ENCODE measurements around the gene ENPP3. TPM values are rescaled to one million over a fixed set of nuclear protein-coding genes. Genes with fewer than 3 reads are reported as not detected.

Gene ENPP3
- polyA plus RNA-seq, 1 donor from 2014 or later: 0.50 TPM

DNA sequence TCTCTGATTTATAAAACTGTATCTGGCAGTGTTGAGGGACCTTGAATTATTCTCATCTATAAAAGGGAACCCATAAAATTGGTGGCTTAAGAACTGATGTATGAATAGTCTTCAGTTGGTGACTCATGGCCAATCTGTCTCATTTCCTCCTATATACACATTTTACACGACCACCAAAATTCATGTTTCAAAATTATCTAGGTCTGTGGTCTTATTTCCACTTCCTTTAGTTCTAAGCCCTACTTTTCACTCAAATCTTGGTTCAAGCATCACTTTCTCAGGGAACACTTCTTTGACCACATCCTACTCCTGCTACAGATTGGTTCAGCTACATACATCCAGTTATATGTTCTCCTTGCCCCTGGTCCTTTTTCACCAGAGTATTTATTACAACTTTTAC is 152.1 kb downstream of the ENPP3 start:
- no peaks in the 10 kb centered on the region for H3F3A ChIP-seq (ENCODE audit: insufficient read depth, low read length, poor library complexity, severe bottlenecking)
- H4K20me1 ChIP-seq (ENCODE audit: insufficient read depth): no peaks in the 10 kb centered on the region
- no peaks in the 10 kb centered on the region for H3K9me3 ChIP-seq (ENCODE audit: low read length)
- H3K9ac ChIP-seq (ENCODE audit: low read length): no peak overlapping the region
- no peaks in the 10 kb centered on the region for H3K27me3 ChIP-seq (ENCODE audit: insufficient read depth, low read depth, low read length)
- H2AFZ ChIP-seq (ENCODE audit: low read depth, low read length): no peak overlapping the region
- no peak overlapping the region for H3K4me2 ChIP-seq (ENCODE audit: low read length)
- no peak for TF ChIP-seq EP300 (conservative IDR thresholded peaks at IDR 0.05; ENCODE audit: poor library complexity, severe bottlenecking)
- H3K27ac ChIP-seq (ENCODE audit: low read length): no peak overlapping the region
- no peak overlapping the region for H3K4me3 ChIP-seq (ENCODE audit: low read length)
- no peaks in the 10 kb centered on the region for H3K9me2 ChIP-seq (ENCODE audit: insufficient read depth, low read length)
- no peaks in the 10 kb centered on the region for H3K36me3 ChIP-seq (ENCODE audit: insufficient read depth, low read length)
- no peaks in the 10 kb centered on the region for H3K79me2 ChIP-seq (replicated peaks; ENCODE audit: insufficient read depth, low read length)

- Histone ChIP-seq H3K4me2 (ENCODE audit: low read length) (no peak overlapping the region), H3K27ac (ENCODE audit: low read length) (no peak overlapping the region), H2AFZ (ENCODE audit: low read depth, low read length) (no peak overlapping the region), H3K79me2 (replicated peaks; ENCODE audit: insufficient read depth, low read length) (no peaks in the 10 kb centered on the region), H3K27me3 (ENCODE audit: insufficient read depth, low read depth, low read length) (no peaks in the 10 kb centered on the region), H3K9me3 (ENCODE audit: low read length) (no peaks in the 10 kb centered on the region), H3K9ac (ENCODE audit: low read length) (no peak overlapping the region), H3K36me3 (ENCODE audit: insufficient read depth, low read length) (no peaks in the 10 kb centered on the region), H3F3A (ENCODE audit: insufficient read depth, low read length, poor library complexity, severe bottlenecking) (no peaks in the 10 kb centered on the region), H3K9me2 (ENCODE audit: insufficient read depth, low read length) (no peaks in the 10 kb centered on the region), H4K20me1 (ENCODE audit: insufficient read depth) (no peaks in the 10 kb centered on the region), H3K4me3 (ENCODE audit: low read length) (no peak overlapping the region)
- TF ChIP-seq RAD21 (conservative IDR thresholded peaks at IDR 0.05): no peak
- no peak for TF ChIP-seq SMC3 (conservative IDR thresholded peaks at IDR 0.05; ENCODE audit: poor library complexity)
- TF ChIP-seq EP300 (conservative IDR thresholded peaks at IDR 0.05; ENCODE audit: poor library complexity, severe bottlenecking): no peak
- TF ChIP-seq POLR2AphosphoS5 (IDR thresholded peaks at IDR 0.05): no peak
- TF ChIP-seq MXI1 (conservative IDR thresholded peaks at IDR 0.05; ENCODE audit: poor library complexity, severe bottlenecking): no peak
- TF ChIP-seq, protein P1, sequence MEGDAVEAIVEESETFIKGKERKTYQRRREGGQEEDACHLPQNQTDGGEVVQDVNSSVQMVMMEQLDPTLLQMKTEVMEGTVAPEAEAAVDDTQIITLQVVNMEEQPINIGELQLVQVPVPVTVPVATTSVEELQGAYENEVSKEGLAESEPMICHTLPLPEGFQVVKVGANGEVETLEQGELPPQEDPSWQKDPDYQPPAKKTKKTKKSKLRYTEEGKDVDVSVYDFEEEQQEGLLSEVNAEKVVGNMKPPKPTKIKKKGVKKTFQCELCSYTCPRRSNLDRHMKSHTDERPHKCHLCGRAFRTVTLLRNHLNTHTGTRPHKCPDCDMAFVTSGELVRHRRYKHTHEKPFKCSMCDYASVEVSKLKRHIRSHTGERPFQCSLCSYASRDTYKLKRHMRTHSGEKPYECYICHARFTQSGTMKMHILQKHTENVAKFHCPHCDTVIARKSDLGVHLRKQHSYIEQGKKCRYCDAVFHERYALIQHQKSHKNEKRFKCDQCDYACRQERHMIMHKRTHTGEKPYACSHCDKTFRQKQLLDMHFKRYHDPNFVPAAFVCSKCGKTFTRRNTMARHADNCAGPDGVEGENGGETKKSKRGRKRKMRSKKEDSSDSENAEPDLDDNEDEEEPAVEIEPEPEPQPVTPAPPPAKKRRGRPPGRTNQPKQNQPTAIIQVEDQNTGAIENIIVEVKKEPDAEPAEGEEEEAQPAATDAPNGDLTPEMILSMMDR (IDR thresholded peaks at IDR 0.05; ENCODE audit: poor library complexity, severe bottlenecking): no peak
- TF ChIP-seq TAF1 (IDR thresholded peaks at IDR 0.05; ENCODE audit: low read depth): no peak
- TF ChIP-seq EZH2 (IDR thresholded peaks at IDR 0.05; ENCODE audit: borderline replicate concordance, insufficient read depth, low read length, poor library complexity, severe bottlenecking): no peak
- TF ChIP-seq, protein P2, sequence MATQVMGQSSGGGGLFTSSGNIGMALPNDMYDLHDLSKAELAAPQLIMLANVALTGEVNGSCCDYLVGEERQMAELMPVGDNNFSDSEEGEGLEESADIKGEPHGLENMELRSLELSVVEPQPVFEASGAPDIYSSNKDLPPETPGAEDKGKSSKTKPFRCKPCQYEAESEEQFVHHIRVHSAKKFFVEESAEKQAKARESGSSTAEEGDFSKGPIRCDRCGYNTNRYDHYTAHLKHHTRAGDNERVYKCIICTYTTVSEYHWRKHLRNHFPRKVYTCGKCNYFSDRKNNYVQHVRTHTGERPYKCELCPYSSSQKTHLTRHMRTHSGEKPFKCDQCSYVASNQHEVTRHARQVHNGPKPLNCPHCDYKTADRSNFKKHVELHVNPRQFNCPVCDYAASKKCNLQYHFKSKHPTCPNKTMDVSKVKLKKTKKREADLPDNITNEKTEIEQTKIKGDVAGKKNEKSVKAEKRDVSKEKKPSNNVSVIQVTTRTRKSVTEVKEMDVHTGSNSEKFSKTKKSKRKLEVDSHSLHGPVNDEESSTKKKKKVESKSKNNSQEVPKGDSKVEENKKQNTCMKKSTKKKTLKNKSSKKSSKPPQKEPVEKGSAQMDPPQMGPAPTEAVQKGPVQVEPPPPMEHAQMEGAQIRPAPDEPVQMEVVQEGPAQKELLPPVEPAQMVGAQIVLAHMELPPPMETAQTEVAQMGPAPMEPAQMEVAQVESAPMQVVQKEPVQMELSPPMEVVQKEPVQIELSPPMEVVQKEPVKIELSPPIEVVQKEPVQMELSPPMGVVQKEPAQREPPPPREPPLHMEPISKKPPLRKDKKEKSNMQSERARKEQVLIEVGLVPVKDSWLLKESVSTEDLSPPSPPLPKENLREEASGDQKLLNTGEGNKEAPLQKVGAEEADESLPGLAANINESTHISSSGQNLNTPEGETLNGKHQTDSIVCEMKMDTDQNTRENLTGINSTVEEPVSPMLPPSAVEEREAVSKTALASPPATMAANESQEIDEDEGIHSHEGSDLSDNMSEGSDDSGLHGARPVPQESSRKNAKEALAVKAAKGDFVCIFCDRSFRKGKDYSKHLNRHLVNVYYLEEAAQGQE (IDR thresholded peaks at IDR 0.05; ENCODE audit: borderline replicate concordance): no peak
Observed at GRCh38 chr6:131791476-131791875, 154.4 kb downstream of the ENPP3 start.

DNA sequence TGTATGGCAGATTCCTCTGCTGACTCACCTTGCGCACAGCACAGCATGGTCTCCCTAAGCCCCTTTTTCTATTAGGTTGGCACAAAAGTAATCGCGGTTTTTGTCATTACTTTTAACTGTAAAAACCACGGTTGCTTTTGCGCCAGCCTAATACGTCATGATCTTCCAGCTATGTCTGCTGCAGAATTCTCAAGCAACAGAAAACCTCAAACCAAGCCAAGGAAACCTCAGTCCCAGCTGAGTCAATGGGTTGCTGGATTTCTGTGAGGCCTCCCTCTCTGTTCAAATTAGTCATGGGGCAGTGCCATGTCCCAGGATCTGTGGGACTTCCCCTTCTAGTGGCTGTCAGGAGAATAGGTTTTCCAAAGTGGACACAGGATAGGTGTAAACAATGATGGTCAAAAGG is 155.0 kb downstream of the ENPP3 start:
- Histone ChIP-seq H3K4me2 (ENCODE audit: low read length) (no peak overlapping the region), H3K27me3 (ENCODE audit: insufficient read depth, low read depth, low read length) (no peaks in the 10 kb centered on the region), H3K36me3 (ENCODE audit: insufficient read depth, low read length) (no peaks in the 10 kb centered on the region), H3K9ac (ENCODE audit: low read length) (no peak overlapping the region), H3K9me2 (ENCODE audit: insufficient read depth, low read length) (no peaks in the 10 kb centered on the region), H3F3A (ENCODE audit: insufficient read depth, low read length, poor library complexity, severe bottlenecking) (no peaks in the 10 kb centered on the region), H3K27ac (ENCODE audit: low read length) (no peak overlapping the region), H3K4me3 (ENCODE audit: low read length) (no peak overlapping the region), H3K9me3 (ENCODE audit: low read length) (no peaks in the 10 kb centered on the region), H4K20me1 (ENCODE audit: insufficient read depth) (no peaks in the 10 kb centered on the region), H3K79me2 (replicated peaks; ENCODE audit: insufficient read depth, low read length) (no peaks in the 10 kb centered on the region), H2AFZ (ENCODE audit: low read depth, low read length) (no peak overlapping the region)
- TF ChIP-seq SMC3 (conservative IDR thresholded peaks at IDR 0.05; ENCODE audit: poor library complexity) (no peak), EP300 (conservative IDR thresholded peaks at IDR 0.05; ENCODE audit: poor library complexity, severe bottlenecking) (no peak)
